ENCODE results near the gene TUSC2.

GRCh38 chr3:50372349-50372748 is 44.3 kb upstream of the TUSC2 start:
- TF ChIP-seq POLR2A (IDR thresholded peaks at IDR 0.05) (no peak), CTCF (IDR thresholded peaks at IDR 0.05) (no peak), EP300 (IDR thresholded peaks at IDR 0.05) (no peak)
